OCI-LY7 (cell line): Measurements from ENCODE around the gene ENDOG. TPM values are rescaled to one million over a fixed set of nuclear protein-coding genes. Genes with fewer than 3 reads are reported as not detected.

Source experiments
- BruUV-seq: library from RNA; stranded (reverse); fragments of 400-500 nt; replicated peaks from 2 replicates; lab custom pipeline; 2021; lab: Mats Ljungman, UMichigan
- CTCF ChIA-PET: fragments of 300-600 bp; sonication (Branson Sonifier 250); formaldehyde crosslinking; loops from one replicate; lab custom pipeline; 2022; ENCODE audit warnings: antibody characterized with exemption; ENCODE audit not compliant: unreplicated experiment; lab: Charles Lee
- POLR2A ChIA-PET: fragments of 300-600 bp; sonication (Branson Sonifier 250); formaldehyde crosslinking; loops from one replicate; lab custom pipeline; 2022; ENCODE audit warnings: antibody characterized with exemption; lab: Charles Lee
- DNase-seq: peaks from one replicate; pipeline ENCODE4 v3.0.0-alpha.2; 2015; ENCODE audit warnings: low spot score
- H2AFZ ChIP-seq: fragments of 200-600 bp; sonication (generic), shearing (Covaris generic); 2 replicates; pipeline ENCODE4 v1.6.1; 2014; ENCODE audit warnings: mild to moderate bottlenecking, antibody characterized with exemption, low read length, moderate library complexity
- H3K27ac ChIP-seq: fragments of 200-600 bp; sonication (generic); 2 replicates; pipeline ENCODE4 v1.5.1; 2014; ENCODE audit warnings: mixed run types, low read depth, mild to moderate bottlenecking, moderate library complexity, low read length, inconsistent platforms; ENCODE audit not compliant: poor library complexity, severe bottlenecking
- H3K36me3 ChIP-seq: fragments of 200-600 bp; sonication (generic); 2 replicates; pipeline ENCODE4 v1.6.1; 2014; ENCODE audit warnings: mild to moderate bottlenecking, antibody characterized with exemption, low read length, moderate library complexity, mixed read lengths; ENCODE audit not compliant: insufficient read depth
- H3K4me1 ChIP-seq: fragments of 200-600 bp; sonication (generic); 2 replicates; pipeline ENCODE4 v1.5.1; 2014; ENCODE audit warnings: mild to moderate bottlenecking, low read length; ENCODE audit not compliant: insufficient read depth, poor library complexity, severe bottlenecking
- H3K4me2 ChIP-seq: fragments of 200-600 bp; sonication (generic); 2 replicates; pipeline ENCODE4 v1.6.1; 2014; ENCODE audit warnings: mild to moderate bottlenecking, low read length
- H3K4me3 ChIP-seq: fragments of 200-600 bp; sonication (generic); 2 replicates; pipeline ENCODE4 v1.5.1; 2014; ENCODE audit warnings: mild to moderate bottlenecking, low read depth, low read length; ENCODE audit not compliant: poor library complexity, severe bottlenecking
- H3K79me2 ChIP-seq: fragments of 200-600 bp; sonication (generic); 2 replicates; pipeline ENCODE4 v1.6.1; 2016; ENCODE audit warnings: low read depth, mild to moderate bottlenecking, low read length, moderate library complexity, mixed read lengths; ENCODE audit not compliant: insufficient read depth
- H3K9me2 ChIP-seq: fragments of 200-600 bp; sonication (generic); 2 replicates; pipeline ENCODE4 v1.6.1; 2016; ENCODE audit warnings: mild to moderate bottlenecking, low read length, mixed read lengths; ENCODE audit not compliant: insufficient read depth
- H3K9me3 ChIP-seq: fragments of 200-600 bp; sonication (generic); 2 replicates; pipeline ENCODE4 v1.6.1; 2014; ENCODE audit warnings: mild to moderate bottlenecking, mixed run types, low read length, mixed read lengths
- H4K20me1 ChIP-seq: fragments of 200-600 bp; sonication (generic); 2 replicates; pipeline ENCODE4 v1.6.1; 2014; ENCODE audit warnings: mild to moderate bottlenecking, antibody characterized with exemption, low read length, moderate library complexity, mixed read lengths; ENCODE audit not compliant: insufficient read depth
- EZH2phosphoT487 ChIP-seq: fragments of 200-600 bp; sonication (generic); IDR thresholded peaks from 2 replicates; pipeline ENCODE4 v1.6.1; 2018; ENCODE audit warnings: low read depth, borderline replicate concordance, mild to moderate bottlenecking, mixed run types, antibody characterized with exemption, low read length, moderate library complexity, mixed read lengths
- intact Hi-C: fragments of 100-400 bp; cut with micrococcal nuclease; formaldehyde crosslinking; loops from one replicate; pipeline ENCODE4 v1.10.0; 2022; ENCODE audit not compliant: unreplicated experiment
- total RNA-seq, 2 experiments: library from RNA; depleted of rRNA in 1 of 2; stranded (reverse); fragments of >200 nt in 1 of 2; shearing (Covaris generic) in 1 of 2; gene quantifications; 2 replicates each; pipeline ENCODE4 v1.2.3, GENCODE V29; 2014 to 2022
- TF ChIP-seq, protein P1 (sequence below): fragments of 200-600 bp; sonication (generic); conservative IDR thresholded peaks from 2 replicates; pipeline ENCODE4 v1.5.1; 2014; ENCODE audit warnings: mild to moderate bottlenecking, antibody characterized with exemption, low read length, moderate library complexity, mixed read lengths

The ENDOG gene
- total RNA-seq, 2 experiments from 2014 or later = 29.4 to 35.2 TPM

DNA sequence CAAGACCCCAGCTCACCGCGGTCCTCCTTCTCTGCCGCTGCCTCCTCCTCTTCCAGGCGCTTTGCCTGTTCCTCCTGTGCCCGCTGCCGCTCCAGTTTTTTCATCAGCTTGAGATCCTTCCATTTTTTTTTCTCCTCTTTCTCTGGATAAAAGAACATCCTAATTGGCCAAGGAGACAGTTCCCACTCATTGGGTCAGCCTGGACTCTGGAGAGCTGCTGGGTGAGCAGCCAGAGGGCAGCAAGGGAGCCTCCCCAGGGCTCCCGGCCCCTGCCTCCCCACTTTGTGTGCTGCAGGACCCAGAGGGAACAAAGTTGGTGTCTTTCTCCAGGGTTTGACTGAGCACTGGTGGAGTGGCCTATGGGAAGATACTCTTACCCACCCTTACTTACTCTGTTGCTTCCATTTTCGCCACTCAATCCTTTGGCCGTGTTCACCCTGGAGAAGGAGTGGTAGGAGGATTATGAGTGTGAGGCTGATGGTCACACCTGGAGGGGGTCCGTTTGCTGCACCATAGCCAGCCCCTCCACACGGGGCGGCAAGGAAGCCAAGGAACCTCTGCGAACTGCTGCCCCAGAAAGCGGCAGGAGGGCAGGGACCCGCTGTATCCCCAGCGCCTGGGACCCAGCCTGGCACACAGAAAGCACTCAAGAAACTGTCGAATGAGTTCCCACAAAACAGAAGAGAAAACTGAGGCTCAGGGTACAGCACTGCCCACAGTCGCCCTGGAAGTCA, 10.6 kb downstream of the ENDOG start:
- Histone ChIP-seq H3K36me3 (peaks cover 46% of the 10 kb centered on the region), H3K9me2 (no peaks in the 10 kb centered on the region), H3K27ac (peak overlapping the region; percentile 51), H3K9me3 (no peaks in the 10 kb centered on the region), H4K20me1 (no peaks in the 10 kb centered on the region), H3K4me1 (peaks cover 15% of the 10 kb centered on the region), H2AFZ (peak overlapping the region; percentile 69; the same call in 1 of the 2 replicates), H3K79me2 (peaks cover 15% of the 10 kb centered on the region; the same call in 1 of the 2 replicates), H3K4me3 (peak overlapping the region; percentile 80), H3K4me2 (peak overlapping the region; percentile 76)
- ChIA-PET POLR2A (interaction anchor here (0.6 to 2.4 kb wide), 4 partner anchors 10 to 99 kb away, joined by 3 to 24 read pairs (median 4); partner anchors contain the start of gene ENDOG), CTCF (interaction anchor here (0.6 to 1.9 kb wide), 3 partner anchors 11 to 199 kb away, joined by 5 to 9 read pairs (median 9); partner anchors contain the start of genes ENDOG and SH3GLB2)
- TF ChIP-seq, protein P1, sequence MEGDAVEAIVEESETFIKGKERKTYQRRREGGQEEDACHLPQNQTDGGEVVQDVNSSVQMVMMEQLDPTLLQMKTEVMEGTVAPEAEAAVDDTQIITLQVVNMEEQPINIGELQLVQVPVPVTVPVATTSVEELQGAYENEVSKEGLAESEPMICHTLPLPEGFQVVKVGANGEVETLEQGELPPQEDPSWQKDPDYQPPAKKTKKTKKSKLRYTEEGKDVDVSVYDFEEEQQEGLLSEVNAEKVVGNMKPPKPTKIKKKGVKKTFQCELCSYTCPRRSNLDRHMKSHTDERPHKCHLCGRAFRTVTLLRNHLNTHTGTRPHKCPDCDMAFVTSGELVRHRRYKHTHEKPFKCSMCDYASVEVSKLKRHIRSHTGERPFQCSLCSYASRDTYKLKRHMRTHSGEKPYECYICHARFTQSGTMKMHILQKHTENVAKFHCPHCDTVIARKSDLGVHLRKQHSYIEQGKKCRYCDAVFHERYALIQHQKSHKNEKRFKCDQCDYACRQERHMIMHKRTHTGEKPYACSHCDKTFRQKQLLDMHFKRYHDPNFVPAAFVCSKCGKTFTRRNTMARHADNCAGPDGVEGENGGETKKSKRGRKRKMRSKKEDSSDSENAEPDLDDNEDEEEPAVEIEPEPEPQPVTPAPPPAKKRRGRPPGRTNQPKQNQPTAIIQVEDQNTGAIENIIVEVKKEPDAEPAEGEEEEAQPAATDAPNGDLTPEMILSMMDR = 0 out of 2 replicates have a peak, but pooled peaks have one; percentile 9
- no peak for TF ChIP-seq EZH2phosphoT487
- intact Hi-C loops = no loop called here
- no peak for DNase-seq
- BruUV-seq = no TSS peak

DNA sequence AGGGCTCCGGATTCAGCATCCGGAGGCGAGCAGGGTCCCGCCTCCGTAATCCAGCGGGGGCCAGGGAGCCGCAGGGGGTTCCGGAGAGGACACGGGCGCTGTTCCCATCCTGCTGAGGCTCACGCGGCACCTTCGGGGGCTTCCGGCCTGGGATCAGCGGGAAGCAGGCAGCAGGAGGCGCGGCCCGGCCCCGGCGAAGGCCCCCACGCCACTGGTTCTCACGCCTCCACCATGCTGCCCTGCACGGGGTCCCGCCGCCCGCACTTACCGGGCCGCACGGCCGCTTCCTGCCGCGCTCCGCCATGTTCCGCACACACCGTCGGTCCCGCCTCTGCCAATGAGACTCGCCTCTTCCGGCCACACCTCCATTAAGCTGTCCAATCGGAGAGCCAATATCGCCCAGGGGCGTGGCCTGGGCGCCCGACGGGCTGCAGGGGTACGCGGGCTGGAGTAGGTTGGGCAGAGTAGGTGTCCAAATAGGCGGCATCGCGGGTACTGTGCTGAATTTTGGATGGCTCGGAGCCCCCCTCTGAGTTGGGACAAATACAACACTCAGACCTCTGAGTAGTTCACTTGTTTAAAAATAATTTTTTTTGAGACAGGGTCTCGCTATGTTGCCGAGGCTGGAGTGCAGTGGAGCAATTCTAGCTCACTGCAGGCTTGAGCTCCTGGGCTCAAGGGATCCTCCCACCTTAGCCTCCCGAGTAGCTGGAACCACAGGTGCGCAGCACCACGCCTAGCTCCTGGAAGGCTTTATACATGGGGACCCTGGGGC, 11.4 kb downstream of the ENDOG start, which contains the start of gene SPOUT1:
TSS of gene SPOUT1 (minus strand) at position 318 of the 775 bp plus-strand sequence. CDS start at position 304, 14 bp downstream.
- ChIA-PET POLR2A (interaction anchor here (1.0 to 2.4 kb wide), 4 partner anchors 9 to 251 kb away, joined by 3 to 24 read pairs (median 4); partner anchors contain the start of genes DOLPP1 and ENDOG), CTCF (interaction anchor here (0.5 to 1.9 kb wide), 3 partner anchors 12 to 323 kb away, joined by 5 to 9 read pairs (median 5); partner anchors contain the start of gene ENDOG)
- no peaks in the 10 kb centered on the region for H4K20me1 ChIP-seq
- H3K9me2 ChIP-seq = no peaks in the 10 kb centered on the region
- intact Hi-C loops = no loop called here
- no TSS peak for BruUV-seq
- H3K79me2 ChIP-seq = peaks cover 15% of the 10 kb centered on the region; the same call in 1 of the 2 replicates
- DNase-seq = peak; percentile 97
- H3K4me1 ChIP-seq = peaks cover 15% of the 10 kb centered on the region
- H3K9me3 ChIP-seq = no peaks in the 10 kb centered on the region
- TF ChIP-seq, protein P1 = no peak
- TF ChIP-seq EZH2phosphoT487 = no peak
- H3K4me3 ChIP-seq = peak within 1 kb of the TSS; percentile 80
- H2AFZ ChIP-seq = peak within 1 kb of the TSS; percentile 69
- peak within 1 kb of the TSS; percentile 76 for H3K4me2 ChIP-seq
- H3K36me3 ChIP-seq = peaks cover 44% of the 10 kb centered on the region
- peak within 1 kb of the TSS; percentile 51 for H3K27ac ChIP-seq
